ENCODE measurements around the gene KLHL3. TPM values are rescaled to one million over a fixed set of nuclear protein-coding genes. Genes with fewer than 3 reads are reported as not detected.

The KLHL3 gene
- total RNA-seq, 2 donors from 2014 or later: 8.3 to 9.7 TPM

DNA sequence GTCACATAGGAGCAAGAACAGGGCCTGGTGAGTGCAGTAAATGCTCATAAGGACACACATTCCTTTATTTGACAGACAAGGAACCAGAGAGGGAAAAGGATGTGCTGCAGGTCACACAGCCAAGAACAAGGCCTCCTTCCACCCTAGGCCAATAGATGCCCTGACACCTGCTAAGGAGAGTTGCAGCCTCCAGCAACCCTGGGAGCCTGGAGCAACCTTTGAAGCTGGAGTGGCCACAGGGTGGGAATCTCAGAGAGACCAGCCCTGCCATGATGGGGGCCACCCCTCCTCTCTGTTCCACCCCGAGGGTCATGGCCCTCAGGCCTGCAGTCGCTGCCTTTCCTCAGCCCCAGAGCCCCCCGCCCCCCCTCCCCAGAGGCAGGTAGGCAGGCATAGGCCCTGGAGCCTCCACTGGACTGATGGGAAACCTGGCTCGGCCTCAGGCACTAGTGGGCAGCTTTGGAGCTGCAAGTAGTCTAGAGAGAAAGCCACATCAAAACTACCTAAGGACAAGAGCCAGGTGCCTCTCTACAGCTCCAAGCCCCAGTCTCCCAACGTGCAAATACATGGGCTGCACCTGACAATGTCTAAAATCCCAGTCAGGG, 120.6 kb downstream of the KLHL3 start:
- Mint-ChIP-seq H3K36me3 (ENCODE audit: insufficient read depth in 2 of 2) (no peaks in the 10 kb centered on the region), H3K27ac (no peak overlapping the region), H3K4me1 (ENCODE audit: low read depth) (peaks cover 15% of the 10 kb centered on the region), H3K9me3 (no peaks in the 10 kb centered on the region), H3K27me3 (ENCODE audit: low read depth) (peaks cover 6% of the 10 kb centered on the region), H3K4me3 (no peak overlapping the region)
- ATAC-seq (replicated peaks in 1 of 2): no peak
- DNase-seq: no peak

DNA sequence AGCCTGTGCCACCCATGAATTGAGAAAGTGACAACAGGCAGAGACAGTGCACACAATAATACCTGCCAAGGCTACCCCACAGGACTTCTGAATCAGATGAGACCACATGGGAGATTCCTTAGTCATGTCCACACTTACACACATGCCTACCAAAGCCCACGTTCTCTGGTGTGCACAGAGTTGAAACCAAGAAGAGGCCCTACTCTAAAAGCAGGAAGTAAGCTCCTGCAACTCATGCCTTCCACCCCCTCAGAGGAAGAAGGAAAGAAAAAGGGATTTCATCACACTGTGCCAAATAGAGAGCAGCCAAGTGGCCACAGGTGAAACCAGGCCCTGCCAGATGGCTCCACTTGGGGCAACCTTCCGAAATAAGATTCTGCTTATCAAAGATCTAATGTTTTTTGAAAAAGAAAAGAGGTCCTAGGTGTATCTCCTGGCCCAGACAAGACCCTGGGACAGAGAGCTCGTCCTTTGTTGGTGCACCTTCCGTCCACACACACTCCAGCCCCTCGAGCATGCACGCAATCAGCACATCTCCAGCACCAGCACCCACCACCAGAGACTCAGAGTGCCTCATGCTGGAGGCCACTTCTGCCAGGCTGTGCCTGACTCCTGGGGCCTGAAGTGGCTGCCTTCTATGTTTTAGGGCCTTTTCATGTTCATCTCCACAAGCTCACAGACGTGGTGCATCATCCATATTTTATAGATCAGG, 122.2 kb downstream of the KLHL3 start:
- Mint-ChIP-seq H3K4me3 (no peak overlapping the region), H3K27ac (no peak overlapping the region), H3K4me1 (ENCODE audit: low read depth) (peaks cover 15% of the 10 kb centered on the region), H3K9me3 (no peaks in the 10 kb centered on the region), H3K36me3 (ENCODE audit: insufficient read depth in 2 of 2) (no peaks in the 10 kb centered on the region), H3K27me3 (ENCODE audit: low read depth) (peaks cover 13% of the 10 kb centered on the region)
- DNase-seq (no peak), ATAC-seq (replicated peaks in 1 of 2) (peak; percentile 87)

DNA sequence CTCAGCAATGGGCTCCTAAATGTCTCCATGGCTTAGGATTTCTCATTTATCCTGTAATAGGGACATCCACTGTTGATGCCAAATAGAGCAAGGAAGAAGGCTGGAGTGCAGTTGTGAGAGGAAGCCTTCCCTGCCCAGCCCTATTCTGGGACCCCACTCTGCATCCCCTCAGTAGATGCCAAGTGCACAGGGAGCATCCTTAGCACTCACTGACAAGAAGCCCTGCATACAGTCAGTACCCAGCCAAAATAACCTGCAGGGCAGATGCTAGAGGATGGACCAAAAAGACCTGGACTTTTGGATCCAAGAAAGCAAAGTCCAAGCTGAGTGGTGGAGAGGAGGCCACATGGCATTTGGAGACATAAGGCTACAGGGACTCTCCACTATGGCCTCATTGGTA, 123.3 kb downstream of the KLHL3 start:
- no peak overlapping the region for H3K27ac Mint-ChIP-seq
- H3K4me1 Mint-ChIP-seq (ENCODE audit: low read depth): peaks cover 15% of the 10 kb centered on the region
- peaks cover 13% of the 10 kb centered on the region for H3K27me3 Mint-ChIP-seq (ENCODE audit: low read depth)
- H3K36me3 Mint-ChIP-seq (ENCODE audit: insufficient read depth in 2 of 2): no peaks in the 10 kb centered on the region
- no peak overlapping the region for H3K4me3 Mint-ChIP-seq
- no peak for ATAC-seq (replicated peaks in 1 of 2)
- no peaks in the 10 kb centered on the region for H3K9me3 Mint-ChIP-seq
- no peak for DNase-seq

DNA sequence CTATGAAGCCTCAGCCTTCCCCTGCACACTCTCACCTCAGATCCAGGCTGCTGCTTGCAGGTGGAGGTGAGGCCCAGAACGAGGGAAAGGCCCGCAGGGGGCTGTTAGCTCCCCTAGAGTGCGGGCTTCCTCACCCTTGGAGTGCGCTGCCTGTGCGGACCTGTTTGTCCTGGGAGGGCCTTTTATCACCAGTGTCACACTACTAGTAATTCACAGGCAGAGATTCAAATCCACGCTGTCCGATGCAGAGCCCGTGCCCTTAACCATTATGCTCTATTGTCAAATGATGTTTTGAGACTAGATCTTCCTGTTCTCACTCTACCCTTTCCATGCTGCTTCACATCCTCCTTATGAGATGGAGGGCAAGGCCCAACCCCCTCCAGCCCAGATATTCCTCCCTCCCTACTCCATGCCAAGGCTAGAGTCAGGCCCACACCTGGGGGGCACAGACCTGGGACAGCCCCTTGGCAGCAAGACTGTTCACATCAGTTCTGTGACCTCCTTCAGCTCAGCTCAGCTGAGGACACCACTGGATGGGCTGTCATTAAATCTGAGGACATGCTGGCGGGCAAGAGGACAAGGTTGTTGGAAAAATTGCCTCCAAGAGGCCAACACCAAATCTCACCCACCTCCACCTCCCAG, 124.0 kb downstream of the KLHL3 start:
- peaks cover 15% of the 10 kb centered on the region for H3K4me1 Mint-ChIP-seq (ENCODE audit: low read depth)
- ATAC-seq (replicated peaks in 1 of 2): no peak
- H3K9me3 Mint-ChIP-seq: no peaks in the 10 kb centered on the region
- DNase-seq: no peak
- no peak overlapping the region for H3K27ac Mint-ChIP-seq
- H3K4me3 Mint-ChIP-seq: no peak overlapping the region
- no peaks in the 10 kb centered on the region for H3K36me3 Mint-ChIP-seq (ENCODE audit: insufficient read depth in 2 of 2)
- H3K27me3 Mint-ChIP-seq (ENCODE audit: low read depth): peaks cover 13% of the 10 kb centered on the region

DNA sequence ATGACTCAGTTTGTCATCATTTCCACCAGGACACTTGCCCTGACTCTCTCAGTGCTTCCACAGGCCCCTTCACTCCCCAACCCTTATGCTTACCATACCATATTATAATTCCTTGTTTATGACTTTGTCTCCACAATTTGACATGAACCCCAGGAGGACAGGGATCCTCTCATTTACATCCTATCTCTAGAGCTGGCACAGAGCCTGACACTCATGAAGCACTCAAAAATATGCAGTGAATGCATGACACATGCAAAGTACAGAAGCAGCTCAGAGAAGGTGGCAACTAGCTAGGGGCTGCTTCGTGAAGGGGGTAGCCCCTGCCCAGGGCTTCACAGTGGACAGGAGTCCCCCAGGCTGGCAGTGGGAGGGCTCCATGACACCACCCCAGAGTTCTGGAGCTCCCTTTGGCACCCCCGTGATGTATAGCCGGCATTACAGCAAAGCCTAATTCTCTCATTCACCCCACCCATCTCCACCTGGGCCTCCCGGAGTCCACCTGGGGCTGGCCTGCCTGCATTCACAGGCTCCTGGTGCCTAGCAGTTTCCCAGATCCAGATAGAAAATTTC, 124.8 kb downstream of the KLHL3 start:
- Mint-ChIP-seq H3K4me1 (ENCODE audit: low read depth) (peaks cover 15% of the 10 kb centered on the region), H3K27ac (no peak overlapping the region), H3K36me3 (ENCODE audit: insufficient read depth in 2 of 2) (no peaks in the 10 kb centered on the region), H3K27me3 (ENCODE audit: low read depth) (peaks cover 16% of the 10 kb centered on the region), H3K9me3 (no peaks in the 10 kb centered on the region), H3K4me3 (no peak overlapping the region)
- DNase-seq (no peak), ATAC-seq (replicated peaks in 1 of 2) (no peak)

DNA sequence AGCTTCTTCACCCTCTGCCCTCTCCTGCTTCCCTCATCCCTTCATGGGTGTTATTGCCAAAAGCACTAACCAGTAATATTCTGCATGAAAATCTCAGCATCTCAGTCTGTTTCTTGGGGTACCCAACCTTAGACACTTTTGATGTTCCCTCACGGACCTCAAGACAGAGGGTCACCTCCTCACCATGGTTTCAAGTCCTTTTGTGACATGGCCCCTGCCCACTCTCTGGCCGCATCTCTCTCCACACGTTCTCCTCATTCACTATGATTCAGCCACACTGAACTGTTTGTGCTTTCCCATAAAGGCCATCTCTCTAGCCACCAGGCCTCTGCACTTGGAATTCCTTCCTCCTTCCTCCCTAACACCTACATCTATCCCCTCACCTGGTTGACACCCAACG, 125.3 kb downstream of the KLHL3 start:
- Mint-ChIP-seq H3K36me3 (ENCODE audit: insufficient read depth in 2 of 2) (no peaks in the 10 kb centered on the region), H3K4me3 (no peak overlapping the region), H3K27me3 (ENCODE audit: low read depth) (peaks cover 21% of the 10 kb centered on the region), H3K27ac (no peak overlapping the region), H3K9me3 (no peaks in the 10 kb centered on the region), H3K4me1 (ENCODE audit: low read depth) (peaks cover 15% of the 10 kb centered on the region)
- ATAC-seq (replicated peaks in 1 of 2) (no peak), DNase-seq (no peak)

DNA sequence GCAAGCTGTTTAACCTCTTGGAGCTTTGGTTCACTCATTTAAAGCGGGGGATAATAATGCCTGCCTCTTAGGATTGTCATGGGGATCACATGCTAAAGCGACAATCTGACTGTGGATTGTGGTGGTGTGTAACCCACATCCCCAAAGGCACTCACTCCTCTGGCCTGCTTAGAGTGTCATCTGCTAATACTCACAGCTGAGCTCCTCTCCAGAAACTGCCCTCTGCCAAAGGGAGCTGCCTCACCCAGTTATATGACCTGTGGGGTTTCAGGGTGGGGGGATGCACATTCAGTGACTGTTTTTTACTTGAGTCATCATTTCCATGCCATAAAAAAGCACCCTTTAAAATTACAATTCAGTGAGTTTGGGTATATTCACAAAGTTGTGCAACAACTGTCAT, 126.8 kb downstream of the KLHL3 start:
- peaks cover 31% of the 10 kb centered on the region for H3K27me3 Mint-ChIP-seq (ENCODE audit: low read depth)
- peaks cover 11% of the 10 kb centered on the region for H3K4me1 Mint-ChIP-seq (ENCODE audit: low read depth)
- no peak for ATAC-seq (replicated peaks in 1 of 2)
- DNase-seq: no peak
- H3K4me3 Mint-ChIP-seq: no peak overlapping the region
- no peaks in the 10 kb centered on the region for H3K36me3 Mint-ChIP-seq (ENCODE audit: insufficient read depth in 2 of 2)
- H3K27ac Mint-ChIP-seq: no peak overlapping the region
- H3K9me3 Mint-ChIP-seq: no peaks in the 10 kb centered on the region

DNA sequence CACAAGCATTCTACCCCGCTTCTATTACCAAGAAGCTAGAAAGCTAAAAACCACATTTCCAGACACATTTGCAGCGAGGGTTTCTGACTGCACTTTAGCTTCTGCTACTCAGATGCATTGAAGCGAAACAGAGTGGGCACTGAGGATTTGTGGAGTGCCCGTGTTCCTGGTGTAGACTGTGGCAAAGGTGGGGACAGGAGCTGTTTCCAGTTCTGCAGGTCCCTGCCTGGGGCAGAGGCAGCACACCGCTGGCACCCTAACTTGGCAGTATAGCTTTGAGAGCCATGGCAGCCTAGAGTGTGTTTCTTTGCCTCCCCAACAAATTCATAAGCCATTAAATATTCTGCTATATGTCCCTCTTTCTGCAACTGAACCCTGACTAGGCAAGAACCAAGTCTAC, 128.1 kb downstream of the KLHL3 start:
- Mint-ChIP-seq H3K27me3 (ENCODE audit: low read depth) (peaks cover 37% of the 10 kb centered on the region), H3K4me1 (ENCODE audit: low read depth) (no peaks in the 10 kb centered on the region), H3K9me3 (no peaks in the 10 kb centered on the region), H3K4me3 (no peak overlapping the region), H3K36me3 (ENCODE audit: insufficient read depth in 2 of 2) (no peaks in the 10 kb centered on the region), H3K27ac (no peak overlapping the region)
- ATAC-seq (replicated peaks in 1 of 2) (no peak), DNase-seq (no peak)

DNA sequence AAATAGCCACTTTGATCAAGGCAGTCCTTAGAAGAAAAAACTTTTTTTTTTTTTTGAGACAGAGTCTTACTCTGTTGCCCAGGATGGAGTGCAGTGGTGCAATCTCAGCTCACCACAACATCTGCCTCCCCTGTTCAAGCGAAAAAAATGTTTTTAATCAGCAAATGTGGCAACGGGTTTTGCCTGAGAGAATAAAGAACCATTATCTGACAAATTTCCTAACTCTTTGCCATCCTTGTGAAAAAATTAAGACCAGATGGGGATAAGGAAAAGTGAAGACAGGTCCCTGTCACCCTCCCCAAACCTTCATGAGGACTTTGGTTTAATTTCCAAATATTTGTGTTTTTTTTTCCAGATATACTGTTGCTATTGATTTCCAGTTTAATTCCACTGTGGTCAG, 129.5 kb downstream of the KLHL3 start:
- no peak for ATAC-seq (replicated peaks in 1 of 2)
- peaks cover 37% of the 10 kb centered on the region for H3K27me3 Mint-ChIP-seq (ENCODE audit: low read depth)

DNA sequence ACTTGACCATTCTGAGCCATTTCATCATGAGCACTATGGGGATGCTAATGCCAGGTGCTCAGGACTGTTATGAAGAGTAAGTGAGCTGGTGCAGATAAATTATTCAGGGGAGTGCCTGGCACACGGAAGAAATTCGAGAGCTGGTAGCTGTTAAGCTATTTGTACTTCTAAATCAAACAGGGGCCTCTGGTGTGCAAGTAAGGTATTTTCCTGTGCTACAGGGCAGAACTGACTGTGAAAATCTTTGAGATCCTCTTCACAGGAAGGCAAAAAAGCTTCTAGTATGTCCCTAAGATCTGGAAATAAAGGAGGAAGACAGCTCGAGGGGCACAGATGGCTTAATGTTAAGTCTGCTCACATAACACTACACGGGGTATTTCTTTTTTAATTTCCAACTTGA, 130.5 kb downstream of the KLHL3 start:
- DNase-seq (no peak), ATAC-seq (replicated peaks in 1 of 2) (no peak)
- H3K27me3 Mint-ChIP-seq (ENCODE audit: low read depth): peaks cover 30% of the 10 kb centered on the region
- no peaks in the 10 kb centered on the region for H3K9me3 Mint-ChIP-seq
- no peak overlapping the region for H3K4me3 Mint-ChIP-seq
- H3K4me1 Mint-ChIP-seq (ENCODE audit: low read depth): no peaks in the 10 kb centered on the region
- no peaks in the 10 kb centered on the region for H3K36me3 Mint-ChIP-seq (ENCODE audit: insufficient read depth in 2 of 2)
- H3K27ac Mint-ChIP-seq: no peak overlapping the region

More for the DNA sequence above, 129.5 kb downstream of the KLHL3 start:
- H3K27ac Mint-ChIP-seq: no peak overlapping the region
- H3K36me3 Mint-ChIP-seq (ENCODE audit: insufficient read depth in 2 of 2): no peaks in the 10 kb centered on the region
- no peaks in the 10 kb centered on the region for H3K4me1 Mint-ChIP-seq (ENCODE audit: low read depth)
- H3K9me3 Mint-ChIP-seq: no peaks in the 10 kb centered on the region
- no peak overlapping the region for H3K4me3 Mint-ChIP-seq
- DNase-seq: no peak

DNA sequence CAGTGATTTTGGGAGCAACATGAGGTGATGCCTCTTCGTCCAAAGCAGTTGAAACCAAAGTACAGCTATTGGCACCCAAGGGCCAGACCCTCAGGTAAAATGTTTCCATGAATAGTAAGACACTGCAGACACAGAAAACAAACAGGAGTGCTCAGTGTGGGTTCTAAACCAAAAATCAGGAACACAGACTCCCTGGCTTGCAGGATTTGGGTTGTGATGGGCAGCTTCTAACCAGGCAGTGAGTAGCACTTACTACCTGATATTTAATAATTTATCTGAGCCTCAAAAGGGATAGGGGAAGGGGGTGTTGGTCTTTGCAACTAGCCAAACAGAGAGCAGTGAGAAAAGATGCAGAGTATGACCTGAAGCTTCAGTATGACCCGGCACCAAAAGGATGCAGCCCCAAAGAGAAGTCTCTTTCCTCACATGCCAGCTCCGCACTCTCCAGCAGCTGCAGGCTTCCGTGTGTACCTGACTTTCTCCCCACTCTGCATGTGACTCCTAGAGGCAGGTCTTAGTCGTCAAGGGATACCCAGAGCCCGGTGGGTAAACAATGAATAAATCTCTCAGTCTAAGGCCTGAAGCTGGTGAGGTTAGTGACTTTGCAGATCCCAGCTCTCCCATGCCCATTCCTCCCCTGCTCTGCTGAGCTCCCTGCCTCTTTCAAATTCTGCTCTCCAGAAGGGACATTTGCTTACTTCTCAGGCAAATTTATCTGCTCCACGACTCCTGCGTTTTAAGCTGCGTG, 131.4 kb downstream of the KLHL3 start:
- no peak overlapping the region for H3K4me3 Mint-ChIP-seq
- H3K9me3 Mint-ChIP-seq: no peaks in the 10 kb centered on the region
- ATAC-seq (replicated peaks in 1 of 2): no peak

DNA sequence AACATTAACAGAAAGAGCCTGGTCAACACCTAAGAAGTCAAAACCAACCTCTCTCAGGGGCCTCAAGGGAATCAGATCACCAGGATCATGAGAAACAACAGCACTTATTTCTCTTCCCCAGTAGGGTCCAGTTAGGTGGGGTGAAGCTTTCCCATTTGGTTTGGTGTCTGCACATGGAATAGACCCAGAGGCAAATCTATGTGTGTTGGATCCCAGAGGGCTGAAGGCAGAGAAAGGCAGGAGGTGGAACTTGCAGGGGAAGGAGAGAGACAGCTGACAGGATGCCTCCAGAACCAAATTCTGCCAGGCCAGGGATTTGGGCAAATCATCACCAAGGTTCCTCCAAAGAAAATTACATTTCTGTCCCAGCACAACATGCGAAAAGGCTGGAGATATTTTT, 132.0 kb downstream of the KLHL3 start:
- H3K27ac Mint-ChIP-seq: no peak overlapping the region
- H3K4me1 Mint-ChIP-seq (ENCODE audit: low read depth): no peaks in the 10 kb centered on the region
- H3K27me3 Mint-ChIP-seq (ENCODE audit: low read depth): peaks cover 35% of the 10 kb centered on the region
- H3K36me3 Mint-ChIP-seq (ENCODE audit: insufficient read depth in 2 of 2): no peaks in the 10 kb centered on the region
- H3K9me3 Mint-ChIP-seq: no peaks in the 10 kb centered on the region
- no peak overlapping the region for H3K4me3 Mint-ChIP-seq
- ATAC-seq (replicated peaks in 1 of 2) (no peak), DNase-seq (no peak)

More for the DNA sequence above, 131.4 kb downstream of the KLHL3 start:
- Mint-ChIP-seq H3K4me1 (ENCODE audit: low read depth) (no peaks in the 10 kb centered on the region), H3K36me3 (ENCODE audit: insufficient read depth in 2 of 2) (no peaks in the 10 kb centered on the region), H3K27ac (no peak overlapping the region), H3K27me3 (ENCODE audit: low read depth) (peaks cover 32% of the 10 kb centered on the region)
- no peak for DNase-seq

DNA sequence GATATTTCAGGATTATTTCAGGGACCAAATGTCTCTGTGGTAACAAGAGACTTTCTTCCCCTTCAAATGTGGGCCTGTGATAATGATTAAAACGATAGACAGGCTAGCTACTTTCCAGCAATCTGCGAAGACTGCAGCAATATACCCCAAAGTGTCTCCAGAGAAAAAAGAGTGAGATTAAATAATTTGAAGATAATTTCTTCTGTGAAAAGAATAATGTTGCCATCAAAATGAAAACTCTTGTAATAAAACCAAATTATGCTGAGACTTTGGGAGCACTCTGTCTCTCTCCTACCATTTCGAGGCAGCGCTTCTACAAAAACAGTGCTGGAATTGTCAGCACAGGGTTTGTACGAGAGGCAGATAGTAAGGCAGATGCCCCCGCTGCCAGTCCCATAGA, 132.5 kb downstream of the KLHL3 start:
- Mint-ChIP-seq H3K4me1 (ENCODE audit: low read depth) (no peaks in the 10 kb centered on the region), H3K4me3 (no peak overlapping the region), H3K27ac (no peak overlapping the region), H3K36me3 (ENCODE audit: insufficient read depth in 2 of 2) (no peaks in the 10 kb centered on the region), H3K27me3 (ENCODE audit: low read depth) (peaks cover 41% of the 10 kb centered on the region), H3K9me3 (no peaks in the 10 kb centered on the region)
- ATAC-seq (replicated peaks in 1 of 2) (no peak), DNase-seq (no peak)
